ENCODE data around the gene CTXN3.

The CTXN3 gene

DNA sequence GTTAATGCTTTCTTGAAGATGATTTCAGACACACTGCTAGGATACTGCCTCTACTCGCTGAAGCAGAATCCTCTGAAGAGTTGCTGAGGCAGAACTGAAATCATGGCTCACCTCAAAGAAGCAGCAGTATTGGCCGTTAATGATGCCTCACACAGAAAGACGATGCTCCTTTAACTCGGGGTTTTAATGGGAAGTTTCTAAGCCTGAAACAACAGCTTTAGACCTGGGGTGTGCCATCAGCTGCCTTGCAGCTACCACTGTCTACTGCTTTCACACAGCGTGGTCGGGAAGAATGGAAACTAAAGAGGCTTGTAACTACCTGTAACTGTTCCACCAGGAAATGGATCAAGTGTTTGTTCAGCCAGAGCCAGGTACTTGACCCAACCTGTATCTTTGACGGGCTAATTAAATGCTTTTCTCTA, at the start of gene CTXN3:
TSS of gene CTXN3 (plus strand) at position 65 of the 422 bp plus-strand sequence. CDS start 8,440 bp downstream, outside the sequence.
- no peak for DNase-seq

DNA sequence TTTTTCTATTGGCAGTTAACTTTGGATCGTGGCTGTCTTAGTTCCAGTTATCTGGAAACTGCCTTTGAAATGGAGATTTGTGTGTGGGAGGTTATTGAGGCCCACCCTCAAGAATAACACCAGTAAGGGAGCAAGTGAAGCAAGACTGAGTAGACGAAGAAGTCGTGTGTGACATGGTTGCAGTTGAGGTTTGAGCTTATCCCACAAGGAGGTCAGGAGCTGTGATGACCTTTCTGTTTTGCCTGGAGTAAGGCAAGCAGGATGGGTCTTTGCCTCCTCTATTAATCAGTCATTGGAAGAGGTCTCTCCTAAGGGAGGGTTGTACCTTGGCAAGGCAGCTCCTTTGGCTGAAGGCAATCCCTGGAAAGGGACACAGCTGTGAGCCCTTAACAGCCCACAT, 49.6 kb upstream of the CTXN3 start:
- DNase-seq, result no peak

DNA sequence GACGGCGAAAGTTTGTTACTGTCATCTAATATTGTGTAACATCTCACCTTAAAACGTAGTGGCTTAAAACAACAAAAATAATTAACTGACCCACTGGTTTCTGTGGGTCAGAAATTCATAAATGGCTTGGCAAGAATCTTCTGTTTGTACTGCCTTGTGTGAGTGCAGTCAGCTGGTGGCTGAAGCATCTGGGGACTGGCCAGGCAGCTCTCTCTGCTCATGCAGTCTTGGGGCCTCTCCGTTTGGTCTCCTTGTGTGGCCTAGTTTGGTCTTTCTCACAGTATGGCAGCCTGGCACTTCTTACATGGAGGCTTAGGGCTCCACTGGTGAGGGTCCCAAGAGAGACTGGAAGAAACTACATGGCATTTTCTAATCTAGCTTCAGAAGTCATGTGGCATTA, 49.0 kb upstream of the CTXN3 start:
- DNase-seq, result no peak

DNA sequence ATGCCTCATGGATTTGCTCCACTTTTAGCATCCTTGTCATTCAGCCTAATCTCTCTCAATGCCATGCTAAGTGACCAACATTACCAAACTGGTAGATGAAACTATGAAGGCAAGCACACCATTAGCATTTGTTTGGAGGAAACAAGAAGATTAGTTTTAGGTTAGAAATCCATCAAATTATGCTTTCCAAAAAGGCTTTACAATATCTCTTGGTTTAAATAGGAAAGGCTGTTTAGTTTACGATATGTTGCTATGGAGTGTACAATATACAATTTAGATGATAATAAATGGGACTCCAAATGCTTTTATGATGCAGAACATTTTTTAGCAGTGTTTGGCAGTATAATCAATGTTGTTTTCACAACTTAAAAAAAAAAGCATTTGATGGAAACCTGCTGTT, 47.8 kb upstream of the CTXN3 start:
- no peak for DNase-seq

DNA sequence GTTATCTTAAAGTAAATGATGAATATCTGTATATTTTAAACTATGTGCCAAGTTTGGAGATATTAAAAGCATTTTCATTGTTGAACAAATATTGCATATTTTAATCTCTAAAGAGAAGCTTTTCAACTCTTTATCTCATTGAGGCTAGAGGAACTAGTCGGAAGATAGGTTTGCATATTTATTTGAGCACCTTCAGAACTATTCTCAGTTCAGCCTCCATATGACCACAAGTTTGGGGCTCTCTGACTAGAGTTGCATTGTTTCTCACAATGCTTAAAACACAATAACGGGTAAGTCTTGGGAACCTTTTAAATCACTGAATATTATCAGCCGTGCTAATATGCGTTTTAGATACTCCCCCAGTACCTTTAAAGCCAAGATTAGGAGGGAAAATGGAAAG, 47.3 kb upstream of the CTXN3 start:
- no peak for DNase-seq

DNA sequence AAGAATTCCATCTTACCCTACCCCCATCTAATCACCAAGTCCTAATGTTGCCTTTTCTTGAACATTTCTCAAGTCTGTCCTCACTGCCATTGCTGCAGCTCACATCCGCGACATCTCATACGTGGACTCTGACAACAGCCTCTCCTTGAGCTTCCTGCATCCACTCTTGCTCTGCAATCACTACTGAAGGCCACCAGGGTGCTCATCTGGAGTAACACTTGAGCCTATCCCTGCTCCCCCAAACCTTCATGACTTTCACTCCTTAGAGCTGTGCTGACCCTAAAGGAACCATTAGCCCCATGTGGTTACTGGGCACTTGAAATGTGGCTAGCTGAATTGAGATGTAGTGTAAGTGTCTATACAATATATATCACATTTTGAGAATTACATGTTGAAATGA, 46.4 kb upstream of the CTXN3 start:
- DNase-seq, result no peak

DNA sequence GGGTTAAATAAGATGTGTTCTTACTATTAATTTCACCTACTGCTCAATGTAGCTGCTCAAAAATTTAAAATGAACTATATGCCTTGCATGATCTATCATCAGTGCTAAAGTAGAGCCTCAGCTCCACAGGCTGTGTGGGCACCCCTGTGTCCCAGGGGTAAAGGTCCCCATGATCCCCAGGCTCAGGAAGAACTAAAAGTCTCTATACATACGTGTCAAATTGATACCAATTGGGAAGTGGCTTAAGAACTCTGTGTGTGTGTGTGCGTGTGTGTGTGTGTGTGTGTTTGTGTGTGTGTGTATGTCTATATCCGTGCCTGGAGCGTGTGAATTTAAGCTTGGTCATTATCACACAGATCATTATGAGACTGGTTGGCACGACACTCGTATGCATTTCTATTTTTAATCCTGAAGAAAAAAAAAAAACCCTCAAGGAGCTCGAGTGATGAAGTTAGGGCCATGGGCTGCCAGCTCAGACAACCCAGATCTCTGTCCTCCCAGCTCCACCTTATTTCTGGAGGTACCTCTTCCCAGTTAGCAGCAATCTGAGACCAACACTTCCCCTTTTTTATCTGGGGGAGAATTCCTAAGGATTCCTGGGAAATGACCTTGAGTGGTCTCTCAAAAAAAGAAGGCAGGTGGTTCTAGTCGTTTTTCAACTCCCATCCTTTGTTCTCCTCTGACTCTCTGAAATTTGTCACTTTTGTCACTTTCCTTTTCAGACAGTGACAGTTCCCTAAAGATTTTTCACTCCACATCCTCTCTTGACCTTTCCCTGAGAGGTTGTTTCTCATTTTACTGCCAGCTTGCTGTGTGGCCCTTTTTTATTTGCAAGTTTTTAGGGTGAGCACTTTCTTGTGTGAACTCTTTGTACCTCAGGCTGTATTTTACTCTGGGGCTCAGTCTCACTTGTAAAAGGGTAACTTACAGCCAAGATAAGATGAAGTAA, 45.7 kb upstream of the CTXN3 start:
- no peak for DNase-seq

DNA sequence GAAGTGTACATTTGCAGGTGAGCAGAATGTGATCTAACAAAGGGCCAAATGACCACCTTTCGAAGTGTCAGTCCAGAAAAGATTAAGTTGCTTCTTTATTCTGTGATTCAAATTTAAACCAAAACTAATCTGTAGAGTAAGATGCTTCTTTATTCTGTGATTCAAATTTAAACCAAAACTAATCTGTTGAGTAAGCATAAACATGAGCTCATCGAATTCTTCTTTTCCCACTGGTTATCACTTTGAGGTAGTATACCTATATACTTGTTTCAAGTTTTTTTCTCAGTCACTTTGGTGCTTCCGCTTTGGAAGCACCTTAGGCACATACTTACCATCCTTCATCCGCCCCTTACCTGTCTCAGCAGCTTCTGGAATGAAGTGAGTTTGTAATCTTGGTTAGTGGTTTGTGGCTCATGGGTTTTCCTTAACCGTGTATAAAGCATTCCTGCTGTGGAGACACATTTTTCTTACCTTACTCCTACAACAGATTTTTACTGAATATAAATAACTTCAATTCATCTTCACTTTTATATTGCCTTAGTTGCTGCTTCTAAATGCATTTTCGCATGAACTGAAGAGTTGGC, 40.7 kb upstream of the CTXN3 start:
- no peak for DNase-seq

DNA sequence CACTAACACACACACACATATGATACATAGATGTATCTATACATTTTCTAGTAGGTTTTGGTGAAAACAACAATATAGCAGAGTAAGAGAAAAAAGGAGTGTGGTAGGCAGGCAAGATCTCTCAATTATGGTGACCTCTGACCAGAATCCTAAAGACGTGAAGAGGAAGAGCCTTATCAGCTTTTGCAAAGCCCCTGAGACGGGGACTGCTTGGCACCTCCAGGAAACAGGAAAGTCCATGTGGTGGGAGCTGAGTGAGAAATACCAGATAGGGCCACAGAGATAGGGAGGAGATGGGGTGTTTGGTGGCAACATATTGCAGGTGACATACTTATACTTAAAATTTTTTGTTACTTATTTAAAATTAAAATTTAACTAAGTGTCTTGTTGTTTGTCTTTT, 39.9 kb upstream of the CTXN3 start:
- DNase-seq, result no peak

DNA sequence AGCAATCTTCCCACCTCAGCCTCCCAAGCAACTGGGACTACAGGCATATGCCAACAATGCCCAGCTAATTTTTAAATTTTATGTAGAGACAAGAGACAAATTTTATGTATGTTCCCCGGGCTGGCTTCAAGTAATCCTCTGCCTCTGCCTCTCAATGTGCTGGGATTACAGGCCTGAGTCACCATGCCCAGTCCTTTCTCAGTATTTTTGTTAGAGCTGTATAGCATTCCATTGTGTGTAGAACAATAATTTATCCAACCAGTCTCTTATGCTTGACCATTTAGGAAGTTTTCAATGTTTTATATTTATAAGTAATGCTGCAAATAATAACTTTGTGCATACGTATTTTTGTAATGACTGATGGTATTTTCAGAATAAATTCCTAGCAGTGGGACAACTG, 38.9 kb upstream of the CTXN3 start:
- DNase-seq, result no peak

DNA sequence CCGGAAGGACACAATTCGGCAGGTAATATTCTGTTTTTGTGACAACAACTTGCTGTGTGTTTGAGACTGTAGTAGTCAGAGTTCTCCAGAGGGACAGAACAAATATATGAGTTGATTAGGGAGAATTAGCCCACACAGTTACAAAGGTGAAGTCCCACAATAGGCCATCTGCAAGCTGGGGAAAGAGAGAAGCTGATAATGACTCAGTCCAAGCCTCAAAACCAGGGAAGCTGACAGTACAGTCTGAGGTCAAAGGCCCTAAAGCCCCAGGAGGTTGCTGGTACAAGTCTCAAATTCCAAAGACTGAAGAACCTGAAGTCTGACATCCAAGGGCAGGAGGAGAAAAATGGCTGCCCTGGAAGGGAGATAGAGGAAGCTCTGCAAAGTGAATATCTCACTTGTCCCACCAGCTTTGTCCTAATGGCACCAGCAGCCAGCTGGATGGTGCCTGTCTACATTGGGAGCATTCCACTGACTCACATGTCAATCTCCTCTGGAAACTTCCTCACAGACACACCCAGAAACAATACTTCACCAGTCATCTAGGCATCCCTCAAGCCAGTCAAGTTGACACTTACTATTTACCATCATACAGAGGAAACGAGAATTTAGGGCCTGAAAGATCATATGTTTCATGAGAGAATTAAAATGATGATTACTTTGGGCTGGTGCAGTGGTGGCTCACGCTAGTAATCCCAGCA, 36.3 kb upstream of the CTXN3 start:
- no peak for DNase-seq

DNA sequence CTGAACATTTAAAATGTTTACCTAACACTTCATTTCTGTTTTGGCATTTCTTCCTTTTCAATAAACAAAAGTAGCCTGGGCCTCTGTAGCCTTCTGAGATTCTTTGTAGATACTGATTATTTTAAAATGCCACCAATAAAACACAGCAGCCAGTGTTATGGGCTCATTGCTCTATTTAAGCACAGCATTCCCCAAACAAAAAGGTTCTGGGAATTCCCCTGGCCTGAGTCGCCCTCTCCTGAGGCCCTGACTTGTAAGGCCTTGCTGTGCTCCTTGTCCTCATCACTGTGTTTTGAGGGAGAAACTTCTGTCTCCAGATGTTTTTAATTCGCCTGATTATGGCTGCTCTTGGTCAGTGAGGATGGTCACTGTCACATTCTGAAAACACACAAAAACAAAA, 33.0 kb upstream of the CTXN3 start:
- no peak for DNase-seq

DNA sequence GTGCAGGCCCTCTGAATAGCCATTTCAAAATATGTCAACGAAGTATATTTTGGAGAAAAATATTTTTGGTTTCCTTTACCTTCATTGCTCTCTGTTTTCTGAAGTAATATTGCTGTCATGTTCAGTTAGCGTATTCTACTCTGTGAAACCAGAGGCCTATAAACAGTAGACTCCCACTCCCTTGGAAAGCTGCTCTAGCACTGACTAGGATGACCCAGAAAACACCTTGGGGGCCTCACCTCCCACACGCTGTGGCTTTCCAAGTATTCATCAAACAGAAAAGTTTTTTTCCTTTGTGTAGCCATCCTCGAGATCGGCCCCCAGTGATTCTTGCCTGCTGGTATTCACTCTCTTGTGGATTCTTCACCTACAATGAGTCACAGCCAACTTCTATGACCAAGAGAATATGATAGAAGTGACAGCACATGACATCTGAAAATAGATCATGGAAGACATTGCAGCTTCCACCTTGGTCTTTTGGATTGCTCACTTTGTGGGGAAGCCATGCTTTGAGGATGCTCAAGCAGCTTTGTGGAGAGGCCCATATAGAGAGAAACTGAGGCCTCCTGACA, 28.9 kb upstream of the CTXN3 start:
- DNase-seq, result no peak

DNA sequence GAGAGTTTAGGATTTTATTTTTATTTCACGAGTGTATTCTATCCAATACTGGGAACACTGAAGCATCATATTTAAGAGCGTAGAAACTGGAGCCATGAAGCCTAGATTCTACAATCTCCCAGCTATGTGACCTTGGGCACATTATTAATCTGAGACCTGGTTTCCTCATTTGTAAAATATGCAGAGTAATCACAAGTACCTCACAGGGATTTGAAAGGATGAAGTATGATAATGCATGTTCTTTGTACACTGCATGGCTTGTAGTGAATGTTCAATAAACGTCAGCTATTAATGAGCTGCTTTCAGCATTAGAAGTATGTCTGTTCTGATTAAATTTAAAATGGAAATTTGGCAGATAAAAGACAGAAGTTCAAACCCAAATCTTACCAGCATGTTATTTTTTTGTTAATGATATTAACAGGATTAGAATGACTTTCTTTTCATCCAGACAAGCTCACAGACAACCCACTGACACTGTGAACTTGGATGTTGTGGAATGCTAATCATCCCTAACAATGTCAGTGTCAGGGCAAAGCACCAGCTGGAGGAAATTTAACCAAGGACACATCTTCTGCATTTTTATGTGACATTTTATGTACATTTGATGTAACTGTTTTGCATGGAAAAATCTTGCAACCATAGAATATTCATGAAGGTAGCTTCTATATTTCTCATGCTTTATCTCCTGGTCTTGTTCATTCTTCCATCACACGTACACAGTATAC, 27.1 kb upstream of the CTXN3 start:
- no peak for DNase-seq

DNA sequence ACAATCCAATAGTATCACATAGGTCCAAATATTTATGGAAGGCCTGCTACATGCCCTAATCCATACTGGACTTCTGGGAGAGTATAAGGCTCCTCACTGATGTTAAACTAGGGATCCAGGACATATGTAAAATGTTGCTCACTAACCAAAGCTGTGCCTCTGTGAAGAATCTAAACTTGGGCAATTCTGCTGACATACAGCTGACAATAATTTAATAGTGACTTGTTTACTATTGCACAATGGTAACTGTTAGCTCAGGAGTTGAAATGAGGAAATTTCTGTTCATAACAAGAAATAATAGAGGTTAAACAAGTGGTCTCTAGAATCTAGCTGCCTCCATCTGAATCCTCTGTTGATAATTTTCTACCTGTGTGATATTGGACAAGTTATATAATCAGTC, 14.9 kb upstream of the CTXN3 start:
- DNase-seq, result no peak

DNA sequence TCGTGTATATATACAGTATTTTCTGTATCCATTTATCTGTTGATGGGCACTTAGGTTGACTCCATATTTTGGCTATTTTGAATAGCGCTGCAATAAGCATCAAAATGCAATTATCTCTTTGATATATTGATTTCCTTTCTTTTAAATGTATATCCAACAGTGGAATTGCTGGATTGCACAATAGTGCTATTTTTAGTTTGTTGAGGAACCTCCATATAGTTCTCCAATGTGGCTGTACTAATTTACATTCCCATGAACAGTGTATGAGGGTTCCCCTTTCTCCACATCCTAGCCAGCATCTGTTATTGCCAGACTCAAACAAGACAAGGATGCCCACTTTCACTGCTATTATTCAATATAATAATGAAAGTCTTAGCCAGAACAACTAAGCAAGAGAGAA, 9.1 kb upstream of the CTXN3 start:
- no peak for DNase-seq

DNA sequence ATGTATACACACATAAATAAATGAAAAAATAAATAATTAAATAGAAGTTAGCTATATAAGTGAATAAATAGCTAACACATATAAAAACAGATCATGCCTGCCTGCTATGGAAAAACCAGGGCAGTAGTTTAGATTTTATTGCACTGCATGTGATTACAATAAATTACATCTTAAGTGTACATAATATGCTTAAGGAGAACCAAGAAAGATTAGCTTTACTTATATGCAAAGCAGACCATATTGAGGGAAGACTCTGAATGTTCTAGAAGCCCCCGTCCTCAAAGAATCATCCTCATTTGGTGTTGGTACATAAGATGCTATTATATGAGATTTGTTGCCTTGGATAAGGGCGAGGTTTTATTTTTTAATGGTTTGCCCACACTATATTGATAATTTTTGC, 5.9 kb upstream of the CTXN3 start:
- no peak for DNase-seq

DNA sequence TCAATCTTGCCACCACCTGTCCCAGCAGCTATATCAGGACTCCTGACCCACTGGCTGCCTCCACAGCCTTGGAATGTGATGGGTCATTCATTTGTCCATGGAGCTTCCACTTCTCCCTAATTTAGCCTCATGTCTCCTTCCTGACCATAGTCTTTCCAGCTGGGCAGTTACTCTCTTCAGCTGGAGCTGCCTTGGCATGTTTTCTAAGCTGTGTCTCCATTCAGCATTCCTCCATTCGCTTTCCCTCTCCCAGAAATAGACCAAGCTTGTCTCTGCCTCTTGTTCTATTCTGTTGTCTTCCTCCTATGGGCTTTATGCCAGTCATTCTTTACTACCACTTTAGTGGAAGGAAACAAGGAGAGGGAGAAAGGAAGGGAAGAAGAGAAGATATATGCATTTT, 5.3 kb upstream of the CTXN3 start:
- DNase-seq, result no peak

DNA sequence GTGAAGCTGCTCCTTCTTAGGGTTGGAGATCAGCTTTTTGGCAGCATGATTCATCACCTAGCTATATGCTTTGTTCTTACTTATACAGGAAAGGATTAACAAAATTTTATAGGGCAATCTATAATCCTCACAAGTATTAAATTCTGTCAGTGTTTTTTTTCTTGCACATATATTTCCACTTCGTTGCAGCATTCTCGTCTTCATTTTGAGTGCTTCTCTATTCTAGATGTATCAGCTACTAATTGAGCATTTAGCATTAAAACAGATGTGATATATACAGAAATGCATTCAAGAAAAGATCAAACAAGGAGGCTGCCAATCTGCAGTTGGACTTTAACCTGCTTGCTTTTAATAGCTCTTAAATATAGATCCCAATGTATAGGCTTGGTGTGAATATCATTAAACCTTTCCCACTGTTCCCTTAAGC, 3.6 kb upstream of the CTXN3 start:
- no peak for DNase-seq

DNA sequence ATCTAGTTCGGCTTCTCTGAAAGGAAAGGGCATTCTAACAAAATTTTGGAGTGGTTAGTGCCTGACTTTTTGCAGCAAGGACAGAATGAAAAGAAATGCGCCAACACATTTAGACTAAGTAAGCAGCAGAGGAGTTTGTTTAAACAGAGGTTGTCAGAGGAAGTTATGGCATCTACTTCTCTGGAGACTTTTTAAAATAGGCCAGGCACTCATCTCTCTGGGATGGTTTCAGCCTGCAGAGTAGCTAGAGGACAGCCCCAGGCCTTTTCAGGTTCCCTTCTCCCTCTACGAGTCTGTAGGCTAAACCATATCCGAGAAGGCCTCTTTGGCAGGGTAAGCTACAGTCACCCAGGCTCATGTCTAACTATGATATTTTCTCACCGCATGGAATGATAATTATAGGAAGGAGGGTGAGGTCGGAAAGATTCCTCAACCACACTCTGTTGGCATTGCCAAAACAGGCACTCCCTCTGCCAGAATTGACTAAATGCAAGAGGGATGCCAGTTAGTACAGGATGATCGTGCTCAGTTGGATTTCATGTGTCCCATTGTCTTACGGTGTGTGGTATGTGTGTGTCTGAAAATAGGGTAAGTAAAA, 1.4 kb upstream of the CTXN3 start:
- DNase-seq, result no peak

DNA sequence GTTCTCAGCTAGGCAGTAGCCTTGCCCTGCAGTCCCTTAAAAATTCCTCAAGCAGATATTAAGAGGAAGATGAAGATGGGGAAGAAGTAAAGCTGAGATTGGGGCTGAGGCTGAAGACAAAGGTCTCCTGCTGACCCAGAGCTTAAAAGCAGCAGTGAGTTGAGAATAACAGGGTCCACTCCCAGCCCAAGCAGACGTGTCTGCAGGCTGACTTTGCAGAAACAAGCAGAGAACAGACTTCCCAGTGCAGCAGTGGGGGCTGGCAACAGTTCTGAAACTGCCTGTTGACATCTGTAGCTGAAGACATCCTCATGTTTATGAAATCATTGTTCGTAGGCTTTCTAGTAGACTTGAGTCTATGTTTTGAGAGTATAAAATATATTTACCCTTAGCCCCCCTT, 1.1 kb downstream of the CTXN3 start:
- DNase-seq, result no peak

DNA sequence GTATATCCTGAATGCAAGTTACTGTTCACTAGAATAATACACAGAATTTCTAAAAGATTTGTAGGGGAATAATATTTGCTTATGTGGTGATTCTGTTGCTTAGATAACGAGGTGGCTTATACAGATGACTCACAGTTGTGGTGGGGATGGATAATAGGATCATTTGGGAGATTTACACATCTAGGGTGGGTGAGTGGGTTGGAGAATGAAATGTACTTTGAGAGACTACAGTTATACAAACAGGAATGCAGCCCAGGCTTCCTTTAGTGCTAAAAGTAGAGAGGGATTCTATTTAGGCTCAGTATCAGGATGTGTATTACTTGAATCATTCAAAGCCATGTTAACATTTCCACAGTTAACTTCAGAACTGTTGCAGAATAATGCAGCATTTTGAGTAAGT, 1.8 kb downstream of the CTXN3 start:
- no peak for DNase-seq
